Hepatocyte (in vitro differentiated cells): ENCODE data around the gene THSD7B. TPM values are rescaled to one million over a fixed set of nuclear protein-coding genes. Genes with fewer than 3 reads are reported as not detected.

Experiments used
- DNase-seq: peaks from one replicate; pipeline ENCODE4 v3.0.0-alpha.2; 2016; ENCODE audit warnings: low spot score
- H2AFZ ChIP-seq: fragments of 200-600 bp; sonication (generic); 2 replicates; pipeline ENCODE4 v1.6.0; 2016; ENCODE audit warnings: antibody characterized with exemption, mild to moderate bottlenecking
- H3K27ac ChIP-seq: fragments of 200-600 bp; sonication (generic); 2 replicates; pipeline ENCODE4 v1.5.1; 2016; ENCODE audit warnings: mild to moderate bottlenecking
- H3K27me3 ChIP-seq: fragments of 200-600 bp; sonication (generic); 2 replicates; pipeline ENCODE4 v1.6.1; 2016
- H3K36me3 ChIP-seq: fragments of 200-600 bp; sonication (generic); replicated peaks from 2 replicates; pipeline ENCODE4 v1.5.1; 2016; ENCODE audit warnings: low read depth; ENCODE audit not compliant: insufficient read depth
- H3K4me1 ChIP-seq: fragments of 200-600 bp; sonication (generic); 2 replicates; pipeline ENCODE4 v1.5.1; 2016; ENCODE audit warnings: mild to moderate bottlenecking, moderate library complexity; ENCODE audit not compliant: insufficient read depth
- H3K4me2 ChIP-seq: fragments of 200-600 bp; sonication (generic); 2 replicates; pipeline ENCODE4 v1.6.0; 2016
- H3K4me3 ChIP-seq: fragments of 200-600 bp; sonication (generic); 2 replicates; pipeline ENCODE4 v1.5.1; 2016; ENCODE audit warnings: mild to moderate bottlenecking
- H3K79me2 ChIP-seq: fragments of 200-600 bp; sonication (generic); 2 replicates; pipeline ENCODE4 v1.6.0; 2017; ENCODE audit warnings: mild to moderate bottlenecking
- H3K9me2 ChIP-seq: fragments of 200-600 bp; sonication (generic); replicated peaks from 2 replicates; pipeline ENCODE4 v1.6.0; 2017; ENCODE audit warnings: mild to moderate bottlenecking; ENCODE audit not compliant: insufficient read depth
- H3K9me3 ChIP-seq: fragments of 200-600 bp; sonication (generic); 2 replicates; pipeline ENCODE4 v1.5.1; 2016; ENCODE audit warnings: low read depth, mild to moderate bottlenecking
- H4K20me1 ChIP-seq: fragments of 200-600 bp; sonication (generic); 2 replicates; pipeline ENCODE4 v1.6.0; 2016; ENCODE audit warnings: mild to moderate bottlenecking; ENCODE audit not compliant: insufficient read depth, poor library complexity, severe bottlenecking
- EZH2 ChIP-seq: fragments of 200-600 bp; sonication (generic); IDR thresholded peaks from 2 replicates; pipeline ENCODE4 v1.6.1; 2016; ENCODE audit warnings: antibody characterized with exemption, mild to moderate bottlenecking, borderline replicate concordance
- EZH2phosphoT487 ChIP-seq: fragments of 200-600 bp; sonication (generic); IDR thresholded peaks from one replicate; pipeline ENCODE4 v1.6.1; 2018; ENCODE audit warnings: antibody characterized with exemption, mild to moderate bottlenecking, low read depth, moderate library complexity; ENCODE audit not compliant: unreplicated experiment, severe bottlenecking
- WGBS: methylation state at CpG from one replicate; pipeline ENCODE4 v1.1.6; 2016; ENCODE audit warnings: low lambda C conversion rate; ENCODE audit errors: missing lambda C conversion rate; 5-methylcytosine and 5-hydroxymethylcytosine counted together
- polyA plus RNA-seq: library from polyadenylated mRNA; unstranded; fragments of >200 nt; fragmentation: Nextera tagmentation; extraction: Ambion mirVana; gene quantifications from 2 replicates; pipeline ENCODE4 v1.2.1, GENCODE V29; 2016
- total RNA-seq: library from RNA; depleted of rRNA; stranded (reverse); fragments of >200 nt; gene quantifications from 2 replicates; pipeline ENCODE4 v1.2.3, GENCODE V29; 2014
- TF ChIP-seq, protein P1 (sequence below): fragments of 200-600 bp; sonication (generic); IDR thresholded peaks from 2 replicates; pipeline ENCODE4 v1.5.1; 2016; ENCODE audit warnings: antibody characterized with exemption, mild to moderate bottlenecking; ENCODE audit not compliant: poor library complexity

Gene THSD7B
- total and polyA plus RNA-seq, 2 experiments from 2014 or later: 0.48 to 5.7 TPM

DNA sequence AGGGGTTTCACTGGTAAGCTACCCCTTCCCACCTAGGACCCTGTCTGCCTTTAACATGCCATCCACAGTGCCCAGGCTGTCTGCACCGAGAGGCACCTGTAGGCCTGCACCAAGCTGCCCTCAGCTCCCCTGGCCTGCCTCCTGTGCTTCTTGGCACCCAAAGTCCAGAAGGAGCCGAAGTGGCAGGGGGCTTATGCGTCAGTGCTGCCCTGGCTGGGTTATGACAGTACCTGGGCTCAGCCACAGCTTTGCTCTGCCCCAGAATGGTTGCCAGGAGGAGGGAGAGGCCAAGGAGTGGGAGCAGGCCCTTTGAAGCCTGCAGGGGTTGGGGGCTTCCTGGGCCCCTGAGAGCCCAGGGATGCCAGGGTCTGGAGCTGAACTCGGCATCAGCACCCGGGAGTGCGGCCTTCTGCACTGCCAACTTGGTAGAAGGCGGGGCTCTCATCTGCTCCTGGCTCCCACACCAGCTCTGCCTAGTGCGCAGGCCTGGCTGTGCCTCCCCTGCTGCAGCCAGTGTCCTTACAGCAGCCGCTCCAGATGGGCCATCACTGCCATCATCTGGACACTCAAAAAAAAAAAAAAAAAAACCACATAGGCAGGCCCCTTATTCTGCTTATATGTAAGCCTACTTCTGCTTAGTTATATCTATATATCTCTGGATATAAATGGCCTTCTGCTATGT is 155.4 kb downstream of the THSD7B start:
- peaks cover 6% of the 10 kb centered on the region for H3K9me3 ChIP-seq

GRCh38 chr2:136927156-136927555 is 161.8 kb downstream of the THSD7B start:
- 34% methylated on average over 3 of the region's 3 CpGs for WGBS
- no peaks in the 10 kb centered on the region for H3K27me3 ChIP-seq
- no peak overlapping the region for H2AFZ ChIP-seq
- no peaks in the 10 kb centered on the region for H3K79me2 ChIP-seq
- H3K4me2 ChIP-seq: no peak overlapping the region
- no peaks in the 10 kb centered on the region for H3K36me3 ChIP-seq
- H4K20me1 ChIP-seq: no peaks in the 10 kb centered on the region
- no peaks in the 10 kb centered on the region for H3K9me2 ChIP-seq
- no peak for DNase-seq
- H3K27ac ChIP-seq: no peak overlapping the region
- no peak overlapping the region for H3K4me3 ChIP-seq
- no peaks in the 10 kb centered on the region for H3K4me1 ChIP-seq
- peaks cover 6% of the 10 kb centered on the region for H3K9me3 ChIP-seq
- no peak for TF ChIP-seq EZH2
- TF ChIP-seq, protein P1, sequence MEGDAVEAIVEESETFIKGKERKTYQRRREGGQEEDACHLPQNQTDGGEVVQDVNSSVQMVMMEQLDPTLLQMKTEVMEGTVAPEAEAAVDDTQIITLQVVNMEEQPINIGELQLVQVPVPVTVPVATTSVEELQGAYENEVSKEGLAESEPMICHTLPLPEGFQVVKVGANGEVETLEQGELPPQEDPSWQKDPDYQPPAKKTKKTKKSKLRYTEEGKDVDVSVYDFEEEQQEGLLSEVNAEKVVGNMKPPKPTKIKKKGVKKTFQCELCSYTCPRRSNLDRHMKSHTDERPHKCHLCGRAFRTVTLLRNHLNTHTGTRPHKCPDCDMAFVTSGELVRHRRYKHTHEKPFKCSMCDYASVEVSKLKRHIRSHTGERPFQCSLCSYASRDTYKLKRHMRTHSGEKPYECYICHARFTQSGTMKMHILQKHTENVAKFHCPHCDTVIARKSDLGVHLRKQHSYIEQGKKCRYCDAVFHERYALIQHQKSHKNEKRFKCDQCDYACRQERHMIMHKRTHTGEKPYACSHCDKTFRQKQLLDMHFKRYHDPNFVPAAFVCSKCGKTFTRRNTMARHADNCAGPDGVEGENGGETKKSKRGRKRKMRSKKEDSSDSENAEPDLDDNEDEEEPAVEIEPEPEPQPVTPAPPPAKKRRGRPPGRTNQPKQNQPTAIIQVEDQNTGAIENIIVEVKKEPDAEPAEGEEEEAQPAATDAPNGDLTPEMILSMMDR: no peak
- TF ChIP-seq EZH2phosphoT487: no peak

More for the DNA sequence above, 155.4 kb downstream of the THSD7B start:
- Histone ChIP-seq H3K27me3 (no peaks in the 10 kb centered on the region), H3K4me1 (no peaks in the 10 kb centered on the region), H3K9me2 (no peaks in the 10 kb centered on the region), H3K36me3 (no peaks in the 10 kb centered on the region), H3K4me3 (no peak overlapping the region), H2AFZ (no peak overlapping the region), H3K27ac (no peak overlapping the region), H3K4me2 (no peak overlapping the region), H3K79me2 (no peaks in the 10 kb centered on the region), H4K20me1 (no peaks in the 10 kb centered on the region)
- DNase-seq: peak; percentile 17
- TF ChIP-seq, protein P1: no peak
- no peak for TF ChIP-seq EZH2phosphoT487
- TF ChIP-seq EZH2: no peak
- 94% methylated on average over 9 of the region's 9 CpGs for WGBS

- Histone ChIP-seq H3K9me3 (peaks cover 6% of the 10 kb centered on the region), H3K79me2 (no peaks in the 10 kb centered on the region), H3K27ac (no peak overlapping the region), H3K4me3 (no peak overlapping the region), H4K20me1 (no peaks in the 10 kb centered on the region), H3K4me1 (no peaks in the 10 kb centered on the region), H3K36me3 (no peaks in the 10 kb centered on the region), H3K4me2 (no peak overlapping the region), H3K27me3 (no peaks in the 10 kb centered on the region), H3K9me2 (no peaks in the 10 kb centered on the region), H2AFZ (no peak overlapping the region)
- TF ChIP-seq EZH2: no peak
- TF ChIP-seq, protein P1: no peak
- no peak for TF ChIP-seq EZH2phosphoT487
- no peak for DNase-seq
- WGBS: 60% methylated on average over 2 of the region's 2 CpGs
Observed at GRCh38 chr2:136929531-136929930, 164.2 kb downstream of the THSD7B start.
